ENCODE results near the gene PMIS2.

PMIS2 gene

DNA sequence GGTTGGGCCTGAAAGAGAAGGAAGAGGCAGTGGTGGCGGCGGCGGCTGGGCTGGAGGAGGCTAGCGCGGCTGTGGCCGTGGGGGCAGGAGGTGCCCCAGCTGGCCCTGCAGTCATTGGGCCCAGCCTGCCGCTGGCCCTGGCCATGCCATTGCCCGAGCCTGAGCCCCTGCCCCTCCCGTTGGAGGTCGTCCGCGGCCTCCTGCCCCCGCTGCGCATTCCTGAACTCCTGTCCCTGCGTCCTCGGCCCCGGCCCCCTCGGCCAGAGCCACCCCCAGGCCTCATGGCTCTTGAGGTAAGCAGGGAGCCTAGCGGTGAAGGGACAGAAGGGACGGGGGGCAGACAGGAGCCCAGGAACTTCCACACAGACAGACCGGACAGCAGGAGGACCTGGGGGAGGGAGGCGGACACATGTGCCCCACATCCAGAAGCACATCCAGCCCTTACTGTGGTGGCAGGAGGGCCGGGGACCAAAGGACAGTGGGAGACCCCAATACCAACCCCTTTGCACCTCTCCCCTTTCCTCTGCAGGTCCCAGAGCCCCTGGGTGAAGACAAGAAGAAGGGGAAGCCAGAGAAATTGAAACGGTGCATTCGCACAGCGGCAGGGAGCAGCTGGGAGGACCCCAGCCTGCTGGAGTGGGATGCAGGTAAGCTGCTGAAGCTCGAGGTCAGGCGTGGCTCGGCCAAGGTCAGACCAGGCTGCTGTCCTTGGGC is 47.9 kb downstream of the PMIS2 start:
- FAIRE-seq, result no peak

GRCh38 chr19:35636651-35637050 is 50.7 kb downstream of the PMIS2 start:
- FAIRE-seq, result no peak
